Pericardium fibroblast (primary cell): ENCODE data around the gene CHAT. TPM values are rescaled to one million over a fixed set of nuclear protein-coding genes. Genes with fewer than 3 reads are reported as not detected.

ENCODE experiments used
- total RNA-seq: library from RNA; depleted of rRNA; stranded (reverse); fragments of >200 nt; gene quantifications from 2 replicates; pipeline ENCODE4 v1.2.3, GENCODE V29; 2015

Gene CHAT
- not detected in 2 replicates for total RNA-seq

DNA sequence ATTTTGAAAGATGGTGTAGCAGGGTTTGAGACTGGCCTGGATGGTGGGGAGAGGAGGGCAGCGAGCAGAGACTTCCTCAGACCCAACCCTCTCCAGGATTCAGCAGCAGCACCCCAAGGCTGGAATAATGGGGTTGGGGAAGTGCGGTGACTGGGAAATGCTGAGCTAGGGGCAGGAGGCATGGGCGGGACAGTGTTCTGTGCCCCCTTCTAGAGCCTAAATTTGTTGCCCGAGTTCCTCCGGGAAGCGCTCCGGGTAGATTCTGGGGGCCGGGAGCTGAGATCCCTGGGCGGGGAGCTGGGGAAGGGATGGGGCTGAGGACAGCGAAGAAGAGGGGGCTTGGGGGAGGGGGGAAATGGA is at the start of gene CHAT:
TSS of gene CHAT (plus strand) at position 156 of the 360 bp plus-strand sequence. CDS start at position 309, 153 bp downstream.

DNA sequence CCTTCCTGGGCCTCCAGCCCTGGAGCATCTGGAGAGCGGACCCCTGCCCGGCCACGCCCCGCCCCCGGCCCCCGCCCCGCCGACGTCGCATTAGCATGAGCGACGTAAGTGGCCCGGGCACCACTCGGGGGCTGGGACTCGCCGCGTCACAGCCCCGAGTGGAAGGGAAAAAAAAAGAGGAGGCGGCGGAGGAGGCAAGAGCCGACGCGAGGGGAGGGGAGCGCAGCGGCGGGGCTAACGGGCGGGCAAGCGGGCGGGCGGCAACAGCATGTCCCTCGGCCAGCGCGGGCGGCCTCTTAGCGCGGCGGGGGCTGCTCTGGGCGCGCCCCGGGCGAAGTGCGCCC is 3.8 kb upstream of the CHAT start, which contains the start of gene SLC18A3:
TSS of gene SLC18A3 (plus strand) at position 197 of the 344 bp plus-strand sequence. CDS start 431 bp downstream, outside the sequence.

DNA sequence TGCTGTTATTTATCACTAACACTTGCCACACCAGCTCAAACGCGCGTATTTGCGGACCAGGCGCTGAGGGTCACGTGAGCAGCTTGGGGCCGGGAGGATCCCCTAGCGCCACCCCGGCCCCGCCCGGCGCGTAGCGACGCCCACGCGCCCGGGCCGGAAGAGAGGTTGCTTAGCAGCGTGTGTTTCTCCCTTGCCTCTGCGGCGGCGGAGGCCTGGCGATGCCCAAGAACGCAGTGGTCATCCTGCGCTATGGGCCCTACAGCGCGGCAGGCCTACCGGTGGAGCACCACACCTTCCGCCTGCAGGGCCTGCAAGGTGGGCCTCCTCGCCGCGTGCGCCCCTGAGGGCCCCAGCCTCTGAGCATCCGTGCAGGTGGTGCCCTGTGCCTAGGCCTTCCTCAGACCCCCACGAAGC is 65.7 kb downstream of the CHAT start, which contains the start of gene C10orf53:
TSS of gene C10orf53 (plus strand) at position 172 of the 414 bp plus-strand sequence. CDS start at position 219, 47 bp downstream.

Other genes starting within 250 kb of the CHAT start
- not detected in 2 replicates for gene DRGX, start 217.9 kb upstream of the CHAT start, total RNA-seq
- 15.1 and 22.4 TPM in 2 replicates for gene ERCC6, start 74.9 kb upstream of the CHAT start, total RNA-seq
- not detected in 2 replicates for gene SLC18A3, start 3.7 kb upstream of the CHAT start, total RNA-seq
- gene C10orf53, start 65.6 kb downstream of the CHAT start, total RNA-seq, result not detected in 2 replicates
- 0.09 and 0.82 TPM in 2 replicates for gene OGDHL, start 148.3 kb downstream of the CHAT start, total RNA-seq